K562 (cell line): Measurements from ENCODE around the gene ZMYM4. TPM values are rescaled to one million over a fixed set of nuclear protein-coding genes. Genes with fewer than 3 reads are reported as not detected.

Source experiments
- ARID1B ChIP-seq: fragments of 450-650 bp; IDR thresholded peaks from 2 replicates; pipeline ENCODE4 v1.6.1; 2016; ENCODE audit warnings: antibody characterized with exemption, mild to moderate bottlenecking, inconsistent platforms
- ARID4B ChIP-seq: sonication (generic); formaldehyde crosslinking; IDR thresholded peaks from 2 replicates; pipeline ENCODE4 v1.8.0; 2022; ENCODE audit warnings: mild to moderate bottlenecking, missing genetic modification reagents
- CCNT2 ChIP-seq: IDR thresholded peaks from 2 replicates; pipeline ENCODE4 v1.6.1; 2011; ENCODE audit warnings: borderline replicate concordance, low read depth, mild to moderate bottlenecking, moderate library complexity, mixed read lengths, low read length; ENCODE audit not compliant: insufficient read length; ENCODE audit errors: extremely low read depth
- DMBX1 ChIP-seq: fragments of 250-450 bp; sonication (Bioruptor Pico); IDR thresholded peaks from 2 replicates; pipeline ENCODE4 v1.8.0; 2022; ENCODE audit warnings: inconsistent platforms, mild to moderate bottlenecking, moderate library complexity, borderline replicate concordance
- FOXJ3 ChIP-seq: sonication (generic); formaldehyde crosslinking; IDR thresholded peaks from 2 replicates; pipeline ENCODE4 v1.4.0; 2020; ENCODE audit warnings: mild to moderate bottlenecking, missing genetic modification reagents
- HMG20B ChIP-seq: fragments of 250-450 bp; sonication (Bioruptor Pico); IDR thresholded peaks from 2 replicates; pipeline ENCODE4 v1.5.0; 2021; ENCODE audit warnings: mild to moderate bottlenecking
- NCOA1 ChIP-seq: fragments of 450-650 bp; IDR thresholded peaks from 2 replicates; pipeline ENCODE4 v1.6.1; 2016; ENCODE audit warnings: low read depth
- NCOR1 ChIP-seq: fragments of 450-650 bp; IDR thresholded peaks from 2 replicates; pipeline ENCODE4 v1.6.1; 2016; ENCODE audit warnings: mild to moderate bottlenecking, moderate library complexity
- PHF21A ChIP-seq: fragments of 450-650 bp; IDR thresholded peaks from 2 replicates; pipeline ENCODE4 v1.6.1; 2017; ENCODE audit warnings: low read depth, borderline replicate concordance
- POLR2G ChIP-seq: fragments of 200-400 bp; formaldehyde crosslinking; IDR thresholded peaks from 2 replicates; pipeline ENCODE4 v1.6.1; 2017; ENCODE audit warnings: low read depth, mild to moderate bottlenecking, antibody characterized with exemption, low read length, moderate library complexity
- RBFOX2 ChIP-seq: fragments of 200-400 bp; formaldehyde crosslinking; IDR thresholded peaks from 2 replicates; pipeline ENCODE4 v1.6.1; 2017; ENCODE audit warnings: low read depth, mild to moderate bottlenecking, low read length, moderate library complexity
- SAP30 ChIP-seq: fragments of 200-600 bp; sonication (generic); IDR thresholded peaks from 2 replicates; pipeline ENCODE4 v1.6.1; 2012; ENCODE audit warnings: borderline replicate concordance, low read depth, mild to moderate bottlenecking, moderate library complexity, low read length, control low read depth, inconsistent platforms; ENCODE audit not compliant: insufficient read depth, poor library complexity, severe bottlenecking
- TFAP4 ChIP-seq: sonication (generic); formaldehyde crosslinking; IDR thresholded peaks from 2 replicates; pipeline ENCODE4 v1.8.0; 2022; ENCODE audit warnings: missing genetic modification reagents, mild to moderate bottlenecking, moderate library complexity, borderline replicate concordance
- ZBTB8A ChIP-seq: fragments of 450-650 bp; IDR thresholded peaks from 2 replicates; pipeline ENCODE4 v1.6.1; 2018; ENCODE audit warnings: mild to moderate bottlenecking, moderate library complexity; ENCODE audit not compliant: partially characterized antibody
- ZMIZ1 ChIP-seq, 2 experiments: fragments of 150-350 bp in 1 of 2; IDR thresholded peaks; 2 replicates each; pipeline ENCODE4 v1.6.1; 2012 to 2016; ENCODE audit warnings: low read depth in 2 of 2, low read length in 2 of 2, mild to moderate bottlenecking in 1 of 2, moderate library complexity in 1 of 2
- polyA plus RNA-seq, 8 experiments: library from polyadenylated mRNA; depleted of rRNA in 4 of 8; stranded (reverse) in 5 of 8; unstranded in 3 of 8; fragments of >200 nt; fragmentation: Nextera tagmentation in 2 of 8; fragmentation: Illumina TruSeq in 1 of 8; extraction: Ambion mirVana in 2 of 8; extraction: Trizol in 1 of 8; gene quantifications; 2 replicates each; pipeline versions ENCODE4 v1.2.1 to v1.2.3, GENCODE V29; 2011 to 2014; ENCODE audit warnings: inconsistent platforms in 1 of 8, missing spikeins in 1 of 8
- total RNA-seq, 7 experiments: library from RNA; depleted of rRNA in 6 of 7; stranded (reverse); fragments of >200 nt in 6 of 7; fragmentation: Illumina TruSeq in 2 of 7; extraction: Trizol in 2 of 7; gene quantifications; 2 replicates each; pipeline versions ENCODE4 v1.2.1 to v1.2.3, GENCODE V29; 2011 to 2021; ENCODE audit warnings: low replicate concordance in 1 of 7

The ZMYM4 gene
- total and polyA plus RNA-seq, 9 of the 15 experiments (the other 6 are each of a cell fraction or from before 2014, with no cell fraction given), result 15.2 to 77.2 (median 63.3) TPM

- TF ChIP-seq ZMIZ1 (IDR thresholded peaks at IDR 0.05; ENCODE audit: low read depth in 2 of 2, low read length in 2 of 2) (peak in 1 of 2 experiments; percentile 11; a peak in 1 of 4 replicates), ARID1B (no peak), HMG20B (CRISPR knock-in tag) (no peak), SAP30 (no peak), NCOA1 (no peak), TFAP4 (peak; percentile 95), ARID4B (CRISPR knock-in tag) (peak; percentile 69; the same call in 1 of the 2 replicates), CCNT2 (peak; percentile 66), POLR2G (peak; percentile 95), FOXJ3 (CRISPR knock-in tag) (no peak), NCOR1 (0 out of 2 replicates have a peak, but pooled peaks have one; percentile 11), ZBTB8A (no peak), PHF21A (no peak), RBFOX2 (peak; percentile 91), DMBX1 (0 out of 2 replicates have a peak, but pooled peaks have one; percentile 10)
These were observed at the start of gene ZMYM4 (continued) for GRCh38 chr1:35268282-35269200.
